ENCODE data around the gene LIPC. TPM values are rescaled to one million over a fixed set of nuclear protein-coding genes. Genes with fewer than 3 reads are reported as not detected.

The LIPC gene
- total RNA-seq, 1 experiment from 2014 or later = not detected

DNA sequence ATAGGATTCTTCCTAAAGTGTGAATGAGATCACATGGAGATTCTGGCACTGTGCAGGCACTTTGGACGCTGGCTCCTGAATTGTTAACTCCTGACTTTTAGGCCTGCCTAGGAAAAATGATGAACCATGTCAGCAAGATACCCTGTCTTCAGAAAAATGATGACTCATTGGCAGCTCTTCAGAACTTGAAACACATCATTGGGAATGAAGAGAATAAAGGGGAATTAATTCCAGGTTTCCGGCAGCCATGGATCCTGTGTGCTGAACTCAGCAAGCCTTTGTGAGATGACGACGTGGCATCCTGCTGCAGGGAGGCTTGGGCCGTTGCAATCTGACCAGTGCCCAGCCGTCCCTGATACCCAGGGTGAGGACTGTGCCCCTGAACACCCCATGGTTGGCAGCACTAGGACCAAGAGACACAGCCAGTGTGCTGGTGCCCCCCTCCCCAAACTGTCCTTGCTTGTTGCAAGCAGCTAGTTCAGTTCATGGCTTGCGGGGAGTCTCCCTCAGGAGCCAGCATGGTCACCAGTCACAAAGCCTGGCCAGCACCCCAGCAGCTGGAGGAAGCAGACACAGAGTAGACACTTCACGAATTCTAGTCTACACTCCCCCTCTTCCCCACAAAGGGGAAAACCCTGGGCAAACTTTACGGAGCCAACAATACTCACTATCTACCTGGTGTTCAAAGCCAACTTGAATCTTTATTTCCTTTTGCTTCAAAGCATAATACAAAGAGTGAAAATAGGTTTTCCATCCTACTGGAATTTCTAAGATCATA, 7.8 kb upstream of the LIPC start (continued):
- TF ChIP-seq, protein P1, sequence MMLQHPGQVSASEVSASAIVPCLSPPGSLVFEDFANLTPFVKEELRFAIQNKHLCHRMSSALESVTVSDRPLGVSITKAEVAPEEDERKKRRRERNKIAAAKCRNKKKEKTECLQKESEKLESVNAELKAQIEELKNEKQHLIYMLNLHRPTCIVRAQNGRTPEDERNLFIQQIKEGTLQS (CRISPR knock-in tag; conservative IDR thresholded peaks at IDR 0.05) = no peak
- no peak for TF ChIP-seq JAZF1 (CRISPR knock-in tag; IDR thresholded peaks at IDR 0.05)

DNA sequence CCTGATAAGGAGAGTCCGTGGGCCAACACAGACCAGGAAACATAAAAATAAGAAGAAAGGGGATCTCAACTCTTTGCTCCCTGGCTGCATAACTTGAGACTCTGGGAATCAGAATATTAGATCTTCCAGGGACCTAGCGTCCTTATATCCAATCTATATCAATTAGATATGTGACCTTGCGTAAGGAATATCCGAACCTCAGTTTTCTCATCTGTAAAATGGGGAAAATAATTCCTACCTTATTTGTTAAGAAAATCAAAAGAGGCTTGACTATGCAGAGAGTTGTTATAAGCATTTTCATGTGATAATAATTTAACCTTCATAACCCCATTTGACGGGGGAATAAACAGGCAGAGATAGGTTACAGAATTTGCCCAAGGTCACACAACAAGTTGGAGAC, 7.1 kb upstream of the LIPC start:
- TF ChIP-seq, protein P2, sequence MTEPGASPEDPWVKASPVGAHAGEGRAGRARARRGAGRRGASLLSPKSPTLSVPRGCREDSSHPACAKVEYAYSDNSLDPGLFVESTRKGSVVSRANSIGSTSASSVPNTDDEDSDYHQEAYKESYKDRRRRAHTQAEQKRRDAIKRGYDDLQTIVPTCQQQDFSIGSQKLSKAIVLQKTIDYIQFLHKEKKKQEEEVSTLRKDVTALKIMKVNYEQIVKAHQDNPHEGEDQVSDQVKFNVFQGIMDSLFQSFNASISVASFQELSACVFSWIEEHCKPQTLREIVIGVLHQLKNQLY (CRISPR knock-in tag; IDR thresholded peaks at IDR 0.05) = no peak
- TF ChIP-seq NFATC4 (CRISPR knock-in tag; IDR thresholded peaks at IDR 0.05) (no peak), MXD4 (CRISPR knock-in tag; IDR thresholded peaks at IDR 0.05; ENCODE audit: borderline replicate concordance) (no peak), ZNF416 (CRISPR knock-in tag; IDR thresholded peaks at IDR 0.05) (no peak), MYBL2 (CRISPR knock-in tag; IDR thresholded peaks at IDR 0.05) (no peak), OVOL2 (CRISPR knock-in tag; IDR thresholded peaks at IDR 0.05; ENCODE audit: borderline replicate concordance) (no peak), GABPB1 (CRISPR knock-in tag; IDR thresholded peaks at IDR 0.05) (no peak), FOXP1 (CRISPR knock-in tag; IDR thresholded peaks at IDR 0.05; ENCODE audit: borderline replicate concordance) (no peak), ZNF396 (CRISPR knock-in tag; IDR thresholded peaks at IDR 0.05; ENCODE audit: borderline replicate concordance) (no peak)
- TF ChIP-seq, protein P3, sequence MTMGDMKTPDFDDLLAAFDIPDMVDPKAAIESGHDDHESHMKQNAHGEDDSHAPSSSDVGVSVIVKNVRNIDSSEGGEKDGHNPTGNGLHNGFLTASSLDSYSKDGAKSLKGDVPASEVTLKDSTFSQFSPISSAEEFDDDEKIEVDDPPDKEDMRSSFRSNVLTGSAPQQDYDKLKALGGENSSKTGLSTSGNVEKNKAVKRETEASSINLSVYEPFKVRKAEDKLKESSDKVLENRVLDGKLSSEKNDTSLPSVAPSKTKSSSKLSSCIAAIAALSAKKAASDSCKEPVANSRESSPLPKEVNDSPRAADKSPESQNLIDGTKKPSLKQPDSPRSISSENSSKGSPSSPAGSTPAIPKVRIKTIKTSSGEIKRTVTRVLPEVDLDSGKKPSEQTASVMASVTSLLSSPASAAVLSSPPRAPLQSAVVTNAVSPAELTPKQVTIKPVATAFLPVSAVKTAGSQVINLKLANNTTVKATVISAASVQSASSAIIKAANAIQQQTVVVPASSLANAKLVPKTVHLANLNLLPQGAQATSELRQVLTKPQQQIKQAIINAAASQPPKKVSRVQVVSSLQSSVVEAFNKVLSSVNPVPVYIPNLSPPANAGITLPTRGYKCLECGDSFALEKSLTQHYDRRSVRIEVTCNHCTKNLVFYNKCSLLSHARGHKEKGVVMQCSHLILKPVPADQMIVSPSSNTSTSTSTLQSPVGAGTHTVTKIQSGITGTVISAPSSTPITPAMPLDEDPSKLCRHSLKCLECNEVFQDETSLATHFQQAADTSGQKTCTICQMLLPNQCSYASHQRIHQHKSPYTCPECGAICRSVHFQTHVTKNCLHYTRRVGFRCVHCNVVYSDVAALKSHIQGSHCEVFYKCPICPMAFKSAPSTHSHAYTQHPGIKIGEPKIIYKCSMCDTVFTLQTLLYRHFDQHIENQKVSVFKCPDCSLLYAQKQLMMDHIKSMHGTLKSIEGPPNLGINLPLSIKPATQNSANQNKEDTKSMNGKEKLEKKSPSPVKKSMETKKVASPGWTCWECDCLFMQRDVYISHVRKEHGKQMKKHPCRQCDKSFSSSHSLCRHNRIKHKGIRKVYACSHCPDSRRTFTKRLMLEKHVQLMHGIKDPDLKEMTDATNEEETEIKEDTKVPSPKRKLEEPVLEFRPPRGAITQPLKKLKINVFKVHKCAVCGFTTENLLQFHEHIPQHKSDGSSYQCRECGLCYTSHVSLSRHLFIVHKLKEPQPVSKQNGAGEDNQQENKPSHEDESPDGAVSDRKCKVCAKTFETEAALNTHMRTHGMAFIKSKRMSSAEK (CRISPR knock-in tag; IDR thresholded peaks at IDR 0.05; ENCODE audit: borderline replicate concordance) = no peak
- TF ChIP-seq, protein P4, sequence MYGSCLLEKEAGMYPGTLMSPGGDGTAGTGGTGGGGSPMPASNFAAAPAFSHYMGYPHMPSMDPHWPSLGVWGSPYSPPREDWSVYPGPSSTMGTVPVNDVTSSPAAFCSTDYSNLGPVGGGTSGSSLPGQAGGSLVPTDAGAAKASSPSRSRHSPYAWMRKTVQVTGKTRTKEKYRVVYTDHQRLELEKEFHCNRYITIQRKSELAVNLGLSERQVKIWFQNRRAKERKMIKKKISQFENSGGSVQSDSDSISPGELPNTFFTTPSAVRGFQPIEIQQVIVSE (CRISPR knock-in tag; IDR thresholded peaks at IDR 0.05; ENCODE audit: borderline replicate concordance) = no peak
- TF ChIP-seq, protein P5, sequence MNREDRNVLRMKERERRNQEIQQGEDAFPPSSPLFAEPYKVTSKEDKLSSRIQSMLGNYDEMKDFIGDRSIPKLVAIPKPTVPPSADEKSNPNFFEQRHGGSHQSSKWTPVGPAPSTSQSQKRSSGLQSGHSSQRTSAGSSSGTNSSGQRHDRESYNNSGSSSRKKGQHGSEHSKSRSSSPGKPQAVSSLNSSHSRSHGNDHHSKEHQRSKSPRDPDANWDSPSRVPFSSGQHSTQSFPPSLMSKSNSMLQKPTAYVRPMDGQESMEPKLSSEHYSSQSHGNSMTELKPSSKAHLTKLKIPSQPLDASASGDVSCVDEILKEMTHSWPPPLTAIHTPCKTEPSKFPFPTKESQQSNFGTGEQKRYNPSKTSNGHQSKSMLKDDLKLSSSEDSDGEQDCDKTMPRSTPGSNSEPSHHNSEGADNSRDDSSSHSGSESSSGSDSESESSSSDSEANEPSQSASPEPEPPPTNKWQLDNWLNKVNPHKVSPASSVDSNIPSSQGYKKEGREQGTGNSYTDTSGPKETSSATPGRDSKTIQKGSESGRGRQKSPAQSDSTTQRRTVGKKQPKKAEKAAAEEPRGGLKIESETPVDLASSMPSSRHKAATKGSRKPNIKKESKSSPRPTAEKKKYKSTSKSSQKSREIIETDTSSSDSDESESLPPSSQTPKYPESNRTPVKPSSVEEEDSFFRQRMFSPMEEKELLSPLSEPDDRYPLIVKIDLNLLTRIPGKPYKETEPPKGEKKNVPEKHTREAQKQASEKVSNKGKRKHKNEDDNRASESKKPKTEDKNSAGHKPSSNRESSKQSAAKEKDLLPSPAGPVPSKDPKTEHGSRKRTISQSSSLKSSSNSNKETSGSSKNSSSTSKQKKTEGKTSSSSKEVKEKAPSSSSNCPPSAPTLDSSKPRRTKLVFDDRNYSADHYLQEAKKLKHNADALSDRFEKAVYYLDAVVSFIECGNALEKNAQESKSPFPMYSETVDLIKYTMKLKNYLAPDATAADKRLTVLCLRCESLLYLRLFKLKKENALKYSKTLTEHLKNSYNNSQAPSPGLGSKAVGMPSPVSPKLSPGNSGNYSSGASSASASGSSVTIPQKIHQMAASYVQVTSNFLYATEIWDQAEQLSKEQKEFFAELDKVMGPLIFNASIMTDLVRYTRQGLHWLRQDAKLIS (CRISPR knock-in tag; IDR thresholded peaks at IDR 0.05; ENCODE audit: borderline replicate concordance) = no peak
- no peak overlapping the region for H3K27ac Mint-ChIP-seq
- ChIA-PET POLR2A (interaction anchor here (0.6 kb wide), 1 partner anchor 155 kb away, joined by 3 read pairs; no protein-coding TSS in a partner anchor), CTCF (no interaction called here)
- no peak overlapping the region for H3K4me3 Mint-ChIP-seq
- ATAC-seq = no peak
- H3K9me3 Mint-ChIP-seq = no peaks in the 10 kb centered on the region
- no peaks in the 10 kb centered on the region for H3K36me3 Mint-ChIP-seq
- no peak for DNase-seq (ENCODE audit: low spot score)
- H3K27me3 Mint-ChIP-seq (ENCODE audit: low read depth) = no peaks in the 10 kb centered on the region
- no peaks in the 10 kb centered on the region for H3K4me1 Mint-ChIP-seq
